Femur (tissue), 1 donor: ENCODE data around the gene GRK5.
A peak's percentile ranks its signal among the peaks of the same experiment; 100 is the strongest.

Experiments
- DNase-seq: peaks from one replicate; pipeline ENCODE4 v3.0.0-alpha.2; 2017

The GRK5 gene

DNA sequence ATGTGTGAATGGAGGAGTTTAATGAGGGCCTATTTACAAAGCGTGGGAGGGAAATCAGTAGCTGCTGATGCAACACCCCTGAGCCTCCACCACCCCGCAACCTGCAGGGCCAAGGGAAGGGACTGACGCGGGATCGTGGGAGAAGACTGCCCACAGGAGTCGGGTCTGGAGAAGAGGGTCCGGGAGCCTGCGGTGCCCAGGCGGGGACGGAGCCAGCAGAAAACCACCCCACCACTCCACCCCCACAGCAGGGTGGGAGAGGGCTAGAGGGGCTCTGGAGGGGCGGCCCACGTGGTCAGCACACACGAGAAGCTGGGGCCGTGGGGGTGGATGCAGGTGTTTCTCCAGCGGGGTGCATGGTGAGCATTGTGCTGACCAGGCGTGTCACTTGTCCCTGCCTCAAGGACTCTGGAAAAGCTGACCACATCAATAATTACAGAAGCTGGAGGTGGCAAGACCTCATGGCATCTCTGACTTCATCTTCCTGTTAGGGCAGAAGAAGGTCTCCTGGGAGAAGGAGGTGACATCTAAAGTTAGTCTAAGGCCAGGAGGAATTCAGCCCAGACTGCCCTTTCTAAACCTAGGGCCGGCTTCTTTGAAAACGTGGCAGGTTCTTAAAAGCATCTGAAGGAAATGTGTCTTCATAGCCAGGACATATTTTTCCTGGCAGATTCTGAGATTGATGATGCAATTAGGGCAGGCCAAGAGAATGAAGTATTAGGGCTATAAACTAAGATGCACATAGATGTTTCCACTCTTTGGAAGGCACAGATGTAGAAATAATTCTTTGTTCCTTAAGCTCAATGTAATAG, 184.3 kb downstream of the GRK5 start:
- DNase-seq = peak; percentile 34

DNA sequence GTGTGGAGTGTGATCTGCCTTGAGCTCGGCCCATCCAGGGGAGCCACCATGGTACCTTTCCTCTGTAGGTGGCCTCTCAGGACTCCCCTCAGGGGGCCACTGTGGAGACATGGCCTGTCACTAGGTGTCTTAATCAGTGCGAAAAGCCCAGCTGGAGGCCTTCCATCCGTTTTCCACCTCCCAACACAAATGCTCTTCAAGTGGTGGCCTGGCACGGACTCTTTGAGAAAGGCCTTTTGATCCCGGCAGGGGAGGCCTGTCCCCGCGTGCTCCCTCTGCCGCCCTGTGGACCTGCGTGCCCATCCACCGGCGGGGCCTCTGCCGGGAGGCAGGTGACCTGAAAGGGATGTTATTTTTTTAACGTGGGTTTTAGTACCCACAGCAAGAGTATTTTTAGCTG, 185.6 kb downstream of the GRK5 start:
- DNase-seq = no peak

DNA sequence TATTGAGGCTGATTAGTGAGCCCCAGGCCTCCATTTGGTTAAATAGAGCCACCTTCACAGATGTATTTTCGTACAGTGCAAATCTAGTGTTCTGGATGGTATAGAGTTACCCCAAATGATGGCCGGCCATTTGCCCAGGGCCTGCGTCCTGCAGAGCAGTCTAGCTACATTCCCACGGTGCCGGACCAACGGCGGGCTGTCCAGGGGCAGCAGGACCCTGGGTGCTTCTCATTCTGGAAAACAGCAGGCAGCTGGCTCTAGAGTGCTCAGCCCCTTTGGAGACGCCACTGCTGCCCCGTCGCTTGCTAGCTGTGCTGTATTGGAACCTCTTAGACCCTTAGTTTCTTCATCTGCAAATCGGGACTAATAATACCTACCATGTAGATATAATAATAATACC, 186.1 kb downstream of the GRK5 start:
- DNase-seq = no peak

DNA sequence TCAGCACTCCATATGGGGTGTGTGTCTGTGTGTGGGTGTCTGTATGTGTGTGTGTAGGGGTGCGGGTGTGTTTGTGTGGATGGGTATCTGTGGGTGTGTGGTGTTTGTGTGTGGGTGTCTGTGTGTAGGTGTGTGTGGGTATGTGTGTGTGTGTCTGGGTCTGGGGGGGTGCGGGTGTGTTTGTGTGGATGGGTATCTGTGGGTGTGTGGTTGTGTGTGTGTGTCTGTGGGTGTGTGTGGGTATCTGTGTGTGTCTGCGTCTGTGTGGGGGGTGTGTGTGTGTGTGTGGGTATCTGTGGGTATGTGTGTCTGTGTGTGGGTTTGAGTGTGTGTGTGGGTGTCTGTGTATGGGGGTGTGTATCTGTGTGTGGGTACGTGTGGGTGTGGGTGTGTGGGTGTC, 186.5 kb downstream of the GRK5 start:
- no peak for DNase-seq

DNA sequence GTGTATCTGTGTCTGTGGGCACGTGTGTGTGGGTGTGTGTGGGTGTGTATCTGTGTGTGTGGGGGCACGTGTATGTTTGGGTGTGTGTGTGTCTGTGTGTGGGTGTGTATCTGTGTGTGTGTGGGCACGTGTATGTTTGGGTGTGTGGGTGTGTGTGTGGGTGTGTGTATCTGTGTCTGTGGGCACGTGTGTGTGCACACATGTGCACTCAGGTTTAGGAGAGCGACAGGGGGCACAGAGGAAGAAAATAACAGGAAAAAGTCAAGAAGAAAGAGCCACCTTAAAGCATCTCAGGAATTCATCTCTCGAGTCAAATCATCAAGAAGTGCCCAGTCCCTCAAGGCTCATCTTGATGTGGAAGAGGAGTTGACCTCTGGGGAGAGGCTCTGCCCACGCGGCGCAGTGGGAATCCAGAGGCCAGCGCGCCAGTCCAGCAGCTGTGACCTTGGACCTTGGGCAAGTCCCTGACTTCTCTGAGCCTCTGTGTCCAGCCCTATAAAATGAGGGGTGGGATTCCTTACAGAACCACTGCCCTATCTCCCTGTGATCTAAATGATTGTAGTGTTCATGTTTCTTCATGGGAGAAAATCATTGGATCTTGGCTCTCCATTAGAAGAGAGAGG, 187.4 kb downstream of the GRK5 start:
- no peak for DNase-seq

DNA sequence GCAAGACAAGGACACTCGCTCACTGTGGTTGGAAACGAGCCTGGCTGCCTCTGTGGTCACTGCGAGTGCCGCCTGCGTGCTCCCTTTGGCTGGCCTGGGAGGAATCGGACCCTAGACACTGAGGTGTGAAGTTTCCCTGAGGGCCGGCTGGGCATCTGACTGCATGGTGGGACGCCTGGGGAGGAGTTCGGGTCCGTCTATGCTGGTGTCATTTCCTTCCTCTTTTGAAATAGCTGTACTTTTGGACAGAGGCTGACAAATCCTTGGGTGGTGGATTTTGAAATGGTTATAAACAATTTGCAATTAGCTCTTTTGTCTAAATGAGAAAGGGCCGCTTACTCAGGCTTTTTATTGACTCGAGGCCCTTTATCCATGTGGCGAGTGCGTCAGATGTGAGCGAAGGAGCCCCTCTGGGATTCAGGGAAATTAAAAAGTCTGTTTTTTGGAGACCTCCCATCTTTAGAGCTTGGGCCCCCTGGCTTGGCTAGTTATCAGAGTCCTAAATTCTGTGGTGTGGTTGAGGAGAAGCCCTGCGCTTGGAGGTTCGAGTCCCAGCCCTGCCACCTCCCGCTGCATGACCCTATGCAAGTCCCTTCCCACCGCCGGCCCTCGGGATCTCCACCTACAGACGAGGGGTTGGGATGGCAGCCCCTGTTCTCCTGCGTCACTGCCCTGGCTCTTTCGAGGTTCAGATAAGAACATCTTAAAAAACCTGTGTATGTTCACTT, 188.1 kb downstream of the GRK5 start:
- DNase-seq = peak; percentile 67

DNA sequence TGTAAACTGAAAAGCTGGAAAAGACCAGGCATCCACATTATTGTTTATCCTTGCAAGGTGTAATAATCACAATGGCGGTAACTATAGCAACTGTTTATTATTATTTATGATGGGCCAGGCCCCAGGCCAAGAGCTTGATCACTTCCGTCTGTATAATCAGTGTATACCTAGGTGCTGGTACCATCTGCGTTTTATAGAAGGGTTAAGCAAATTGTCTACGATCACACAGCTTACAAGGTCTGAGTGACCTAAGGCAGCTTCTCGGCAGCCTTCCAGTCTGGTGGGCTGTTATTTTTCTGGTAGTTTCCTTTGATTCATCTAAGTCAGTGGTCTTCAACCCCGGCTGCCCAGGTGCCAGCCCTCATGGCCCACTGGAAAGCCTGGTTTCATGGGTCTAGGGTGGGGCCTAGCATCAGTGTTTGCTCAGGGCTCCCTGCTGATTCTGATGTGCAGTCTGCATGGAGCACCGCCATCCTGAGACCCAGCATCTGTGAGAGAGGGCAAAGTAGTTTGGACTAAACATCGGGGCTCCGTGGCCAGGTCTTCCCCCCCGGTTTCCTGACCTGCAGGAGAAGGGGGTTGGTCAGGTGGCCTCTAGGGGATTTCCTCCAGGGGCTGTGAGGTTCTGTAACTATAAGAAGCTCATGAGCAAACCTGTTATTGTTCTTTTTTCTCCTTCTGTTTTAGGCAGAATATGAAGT, 188.8 kb downstream of the GRK5 start:
- no peak for DNase-seq

DNA sequence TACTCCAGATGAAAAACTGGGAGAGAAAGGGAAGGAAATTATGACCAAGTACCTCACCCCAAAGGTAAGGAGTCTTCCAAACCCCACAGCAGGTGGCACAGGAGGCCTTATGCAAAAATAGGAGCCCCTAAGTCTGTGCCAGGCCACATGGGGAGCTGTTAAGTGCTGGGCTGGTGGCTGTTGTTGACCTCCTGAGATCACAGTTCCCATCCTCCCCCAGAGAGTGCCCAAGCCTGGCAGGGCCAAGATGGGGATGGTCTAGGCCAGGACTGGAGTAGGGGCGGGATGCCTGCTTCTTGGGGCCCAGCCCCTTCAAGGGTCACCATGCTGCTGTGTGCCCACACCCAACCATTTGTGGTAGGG, 189.3 kb downstream of the GRK5 start:
- DNase-seq = no peak

DNA sequence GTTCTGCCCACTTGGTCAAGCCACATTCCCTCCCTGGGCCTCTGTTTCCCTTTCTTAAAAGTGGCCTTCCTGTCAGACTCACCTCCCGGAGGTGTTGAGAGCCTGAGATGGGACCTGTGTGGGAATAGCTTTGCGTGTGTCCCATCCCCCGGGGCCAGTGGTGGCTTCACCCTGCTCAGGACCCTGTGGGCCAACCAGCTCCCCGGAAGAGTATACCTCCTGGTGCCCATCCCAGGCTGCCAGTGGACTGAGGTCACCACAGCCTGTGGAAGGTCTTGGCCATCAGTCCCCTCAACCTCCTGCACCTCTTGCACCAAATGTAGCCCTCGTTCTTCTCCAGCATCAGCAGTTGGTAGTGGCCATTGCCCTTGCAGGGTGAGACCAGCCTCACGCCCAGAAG, 190.0 kb downstream of the GRK5 start:
- DNase-seq = no peak

DNA sequence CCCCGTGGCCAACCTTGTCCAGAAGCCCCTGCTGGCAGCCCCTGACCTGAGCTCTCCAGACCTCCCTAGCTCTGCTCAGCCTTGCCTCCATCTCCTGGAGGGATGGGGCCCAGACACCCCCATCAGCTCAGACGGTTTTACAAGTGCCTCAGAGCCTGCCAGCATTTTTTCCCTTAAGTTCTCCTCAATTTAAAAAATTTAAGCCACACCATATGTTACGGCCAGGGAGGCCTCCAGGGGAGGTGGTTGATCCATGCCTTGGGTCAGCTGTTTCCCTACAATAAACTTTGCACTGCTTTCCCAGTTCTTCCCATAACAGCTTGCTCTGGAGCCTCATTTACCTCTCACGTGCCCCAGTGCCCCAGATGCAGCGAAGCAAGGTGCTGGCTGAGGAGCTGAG, 191.6 kb downstream of the GRK5 start:
- DNase-seq = peak; percentile 66

DNA sequence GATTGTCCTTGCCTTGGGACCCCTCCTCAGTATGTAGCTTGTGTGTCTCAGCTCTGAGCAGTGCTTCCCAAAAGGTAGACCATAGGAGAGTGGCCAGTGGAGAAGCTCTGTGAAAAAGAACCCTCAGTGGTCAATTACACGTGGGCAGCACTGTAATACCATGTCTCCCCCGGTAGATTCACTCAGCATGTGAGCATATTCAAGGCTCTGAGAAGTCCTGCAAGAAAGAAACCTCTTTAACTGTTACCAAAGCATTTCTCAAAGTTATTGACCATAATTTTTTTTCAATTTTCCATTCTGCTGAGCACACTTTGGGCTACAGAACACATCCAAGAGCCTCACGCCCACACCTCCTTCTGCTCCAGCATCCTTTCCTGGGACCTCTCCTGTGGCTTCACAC, 192.1 kb downstream of the GRK5 start:
- no peak for DNase-seq

DNA sequence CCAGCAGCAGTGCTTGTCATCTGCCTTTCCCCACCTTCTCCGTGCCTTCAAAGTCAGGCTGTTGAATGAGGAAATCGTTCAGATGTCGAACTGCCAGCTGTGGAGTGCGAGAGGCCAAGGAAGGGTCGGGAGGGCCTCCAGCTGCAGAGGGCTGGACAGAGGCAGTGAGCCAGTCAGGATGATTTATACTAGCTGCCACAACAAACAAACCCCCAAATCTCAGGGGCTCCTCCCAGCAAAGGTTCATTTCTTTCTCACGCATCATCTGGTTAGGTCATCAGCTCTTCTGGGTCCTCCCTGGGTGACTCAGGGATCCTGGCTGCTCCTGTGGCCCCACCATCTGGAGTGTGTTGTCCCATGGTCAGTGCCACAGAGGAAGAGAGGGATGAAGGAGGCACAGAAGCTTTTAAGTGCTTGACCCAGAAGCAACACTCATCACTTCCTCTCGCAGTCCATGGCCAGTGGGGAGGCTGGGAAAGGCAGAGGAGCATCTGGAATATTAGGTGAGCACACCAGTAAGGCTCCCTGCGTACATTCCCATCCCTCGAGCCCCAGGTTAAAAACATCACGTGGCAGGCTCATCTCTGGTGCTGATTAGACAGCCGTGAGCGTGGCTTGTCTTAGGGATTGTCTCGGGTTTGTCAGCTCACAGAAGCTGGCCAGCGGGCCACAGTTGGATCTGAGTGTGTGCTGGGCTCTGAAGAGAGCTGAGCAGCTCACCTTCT, 194.5 kb downstream of the GRK5 start:
- peak; percentile 83 for DNase-seq

DNA sequence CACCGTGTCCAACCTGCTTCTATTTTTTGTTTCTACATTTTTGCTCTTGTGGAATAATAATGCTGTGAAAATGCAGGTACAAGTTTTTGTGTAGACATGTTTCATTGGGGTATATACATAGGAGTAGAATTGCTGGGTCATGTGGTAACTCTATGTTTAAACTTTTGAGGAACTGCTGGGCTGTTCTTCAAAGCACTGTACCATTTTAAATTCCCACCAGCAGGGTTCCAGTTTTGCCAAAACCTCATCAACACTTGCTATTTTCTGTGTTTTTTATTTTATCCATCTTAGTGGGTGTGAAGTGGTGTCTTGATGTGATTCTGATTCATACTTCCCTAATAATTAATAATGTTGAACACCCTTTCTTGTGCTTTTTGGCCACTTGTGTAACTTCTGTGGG, 196.6 kb downstream of the GRK5 start:
- no peak for DNase-seq

DNA sequence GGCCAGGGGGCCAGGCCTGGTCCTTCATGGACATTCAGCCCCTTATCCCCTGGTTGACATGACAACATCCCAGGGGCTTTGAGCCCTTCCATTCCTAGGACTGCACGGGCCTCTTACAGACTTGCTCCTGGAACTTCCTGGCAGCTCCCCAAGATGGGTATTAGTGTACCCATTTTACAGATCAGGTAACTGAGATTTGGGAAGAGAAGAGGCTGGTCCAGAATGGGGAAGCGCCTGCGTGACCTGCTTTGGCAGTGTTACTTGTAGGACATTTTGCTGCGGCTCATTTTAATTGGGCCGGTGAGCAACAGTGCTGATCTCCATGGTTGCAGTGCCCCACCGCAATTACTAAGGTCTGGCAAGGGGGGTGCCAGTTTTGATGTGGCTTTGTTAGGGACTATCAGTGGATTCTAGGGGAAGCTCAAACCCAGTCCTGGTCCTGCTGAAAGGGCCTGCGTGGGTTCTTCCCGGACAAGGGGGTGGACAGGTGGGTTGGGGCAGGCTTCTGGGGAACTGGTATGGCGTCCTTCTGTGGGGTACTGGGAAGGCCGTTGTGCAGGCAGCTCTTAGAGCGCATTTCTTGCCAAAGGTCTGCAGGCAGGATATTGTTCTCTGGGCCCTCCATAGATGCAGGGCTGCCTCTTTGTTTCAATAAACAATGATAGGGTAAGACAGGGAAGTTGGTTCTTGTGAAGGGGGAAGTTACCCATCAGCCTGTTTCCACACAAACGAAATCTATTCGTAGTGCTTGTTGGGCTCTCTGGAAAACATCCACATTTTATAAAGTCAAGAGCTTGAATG, 197.5 kb downstream of the GRK5 start:
- no peak for DNase-seq

DNA sequence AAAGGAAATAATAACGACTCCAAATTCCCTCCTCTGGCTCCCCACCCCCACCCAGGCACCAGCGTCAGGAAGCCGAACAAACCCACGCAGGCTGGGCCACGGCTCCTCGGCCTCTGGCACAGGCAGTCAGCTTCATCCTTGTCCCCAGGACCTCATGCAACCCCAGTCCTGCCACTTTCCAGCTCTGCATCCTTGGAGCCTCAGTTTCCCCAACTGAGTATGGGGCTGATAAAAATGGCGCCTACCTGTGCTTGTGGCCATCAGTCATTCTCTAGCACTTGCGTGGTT, 198.1 kb downstream of the GRK5 start:
- DNase-seq = no peak

DNA sequence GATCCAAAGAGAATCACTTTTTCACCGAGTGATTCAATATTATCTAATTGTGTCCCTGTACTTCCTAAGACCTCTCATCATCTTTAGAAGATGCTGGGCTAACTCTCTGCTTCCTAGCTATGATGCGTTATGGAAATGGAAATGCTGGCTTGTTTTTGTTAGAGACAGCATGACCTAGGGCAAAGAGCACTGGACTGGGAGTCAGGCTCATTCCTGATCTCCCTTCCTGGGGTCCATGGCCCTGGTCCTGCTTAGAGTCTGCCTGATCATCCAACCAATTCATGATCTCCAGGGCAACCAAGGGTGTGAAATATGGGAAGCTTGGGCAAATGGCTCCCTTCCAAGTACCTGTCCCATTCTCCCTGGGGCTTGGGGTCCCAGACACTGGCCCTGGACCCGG, 198.8 kb downstream of the GRK5 start:
- DNase-seq = no peak

DNA sequence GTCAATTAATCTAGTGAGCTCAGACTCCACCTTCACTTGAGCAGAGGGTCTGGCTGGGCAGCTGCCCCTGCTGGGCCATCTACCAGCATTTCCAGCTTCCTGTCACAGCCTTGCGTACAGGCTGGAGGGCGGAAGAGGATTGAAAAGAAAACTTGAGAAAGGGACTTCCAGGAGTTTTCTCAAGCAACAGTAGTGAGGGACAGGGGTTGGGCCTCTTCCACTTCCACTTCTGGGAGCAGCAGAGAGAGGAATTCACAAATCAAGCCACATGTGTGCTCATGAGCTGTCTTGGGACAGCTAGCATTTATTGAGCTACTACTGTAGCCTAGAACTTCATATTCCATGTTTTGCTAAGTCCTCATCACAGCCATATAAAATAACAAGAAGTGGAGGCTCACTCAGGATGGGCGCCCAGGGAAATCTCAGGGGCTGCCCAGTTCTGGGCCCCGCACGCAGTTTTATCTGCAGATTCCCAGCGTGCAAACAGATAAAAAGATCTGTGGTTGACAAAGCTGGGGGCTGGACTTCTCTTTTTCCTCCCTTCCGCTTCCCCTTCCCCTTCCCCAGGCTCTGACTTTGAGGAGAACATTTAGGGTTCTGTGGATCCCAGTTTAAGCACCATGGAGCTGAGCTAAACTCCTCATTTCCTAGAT, 199.4 kb downstream of the GRK5 start:
- DNase-seq = no peak

DNA sequence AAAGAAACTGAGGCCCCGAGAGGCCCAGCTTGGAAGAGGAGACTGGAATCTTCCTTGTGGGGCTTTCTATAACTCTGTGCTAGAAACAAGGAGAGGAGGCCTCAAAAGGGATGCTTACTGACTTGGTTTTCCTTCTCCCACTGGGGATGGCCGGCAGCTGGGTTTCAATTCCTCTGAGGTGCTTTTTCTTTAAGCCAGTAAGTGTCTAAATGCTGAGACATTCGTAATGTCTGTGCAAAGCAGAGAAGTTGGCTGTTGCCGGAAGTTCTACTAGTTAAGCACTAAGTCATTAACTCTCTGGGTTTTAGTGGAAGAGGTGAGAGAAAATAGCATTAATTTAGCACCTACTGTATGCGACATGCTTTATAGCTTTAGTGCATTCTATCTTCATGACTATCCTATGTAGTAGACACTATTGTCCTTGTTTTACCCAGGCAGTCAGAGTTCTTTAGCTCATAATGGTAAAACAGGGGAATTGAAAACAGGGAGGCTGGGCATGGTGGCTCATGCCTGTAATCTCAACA, 199.9 kb downstream of the GRK5 start:
- no peak for DNase-seq

DNA sequence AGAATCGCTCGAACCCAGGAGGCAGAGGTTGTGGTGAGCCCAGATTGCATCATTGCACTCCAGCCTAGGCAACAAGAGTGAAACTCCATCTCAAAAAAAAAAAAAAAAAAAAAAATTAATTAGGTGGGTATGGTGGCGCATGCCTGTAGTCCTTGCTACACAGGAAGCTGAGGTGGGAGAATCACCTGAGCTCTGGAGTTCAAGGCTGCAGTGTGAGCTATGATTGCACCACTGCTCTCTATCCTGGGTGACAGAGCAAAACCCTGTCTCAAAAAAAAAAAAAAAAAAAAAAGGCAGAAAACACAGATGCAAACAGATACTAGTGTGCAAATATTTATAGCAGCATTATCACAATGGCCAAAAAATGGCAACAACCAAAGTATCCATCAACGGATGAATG, 200.7 kb downstream of the GRK5 start:
- DNase-seq = no peak

DNA sequence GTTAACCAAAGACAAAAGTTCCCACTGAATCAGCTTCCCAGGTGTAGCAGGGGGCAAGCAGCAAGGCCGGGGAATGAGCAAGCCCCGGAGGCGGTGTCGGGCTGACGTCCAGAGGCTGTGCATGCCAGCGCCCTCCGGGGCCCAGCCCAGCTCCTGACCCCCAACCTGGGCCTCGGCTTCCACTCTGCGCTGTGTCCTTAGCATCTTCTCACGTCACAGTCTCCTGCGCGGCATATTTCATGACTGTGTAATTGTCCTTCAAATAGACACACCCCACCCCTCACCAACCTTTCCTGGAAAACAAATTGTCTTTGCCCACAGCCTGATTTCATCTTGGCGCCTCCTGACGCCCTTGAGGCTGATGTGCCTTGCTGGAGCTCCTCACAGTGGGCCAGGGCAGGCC, 201.6 kb downstream of the GRK5 start:
- no peak for DNase-seq

DNA sequence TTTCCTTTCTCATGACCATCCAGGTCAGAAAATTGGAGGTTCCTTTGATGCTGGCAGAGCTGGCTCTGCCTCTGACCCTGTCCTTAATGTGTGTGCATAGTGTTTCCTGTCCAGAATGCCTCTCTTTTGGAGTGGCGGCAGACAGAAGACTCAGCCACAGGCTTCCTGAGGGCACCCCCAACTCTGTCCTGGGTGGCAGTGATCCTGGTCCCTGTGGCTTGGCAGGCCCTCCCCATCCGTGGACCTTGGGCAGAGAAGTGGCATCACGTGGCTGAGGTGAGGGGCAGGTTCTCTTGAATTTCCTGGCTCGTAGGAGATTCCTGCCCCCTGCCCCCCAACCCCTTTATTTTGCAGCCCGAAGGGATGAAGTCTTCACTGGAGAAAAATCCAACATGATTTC, 202.0 kb downstream of the GRK5 start:
- DNase-seq = no peak
